Osteocyte (in vitro differentiated cells): ENCODE data around the gene ABCC11. TPM values are rescaled to one million over a fixed set of nuclear protein-coding genes. Genes with fewer than 3 reads are reported as not detected.

ENCODE experiments used
- DNase-seq: peaks from one replicate; pipeline ENCODE4 v3.0.0; 2021; ENCODE audit warnings: mixed read lengths; ENCODE audit not compliant: unreplicated experiment; ENCODE audit errors: extremely low spot score
- H3K27ac Mint-ChIP-seq: one replicate; pipeline ENCODE4 v1.8.0; 2021; ENCODE audit warnings: mild to moderate bottlenecking, mixed read lengths; ENCODE audit not compliant: unreplicated experiment
- H3K27me3 Mint-ChIP-seq: one replicate; pipeline ENCODE4 v1.8.0; 2021; ENCODE audit warnings: mixed read lengths; ENCODE audit not compliant: unreplicated experiment
- H3K36me3 Mint-ChIP-seq: one replicate; pipeline ENCODE4 v1.8.0; 2021; ENCODE audit warnings: mixed read lengths; ENCODE audit not compliant: unreplicated experiment
- H3K4me1 Mint-ChIP-seq: one replicate; pipeline ENCODE4 v1.8.0; 2021; ENCODE audit warnings: mixed read lengths; ENCODE audit not compliant: unreplicated experiment
- H3K4me3 Mint-ChIP-seq: one replicate; pipeline ENCODE4 v1.8.0; 2021; ENCODE audit warnings: mild to moderate bottlenecking, moderate library complexity, mixed read lengths; ENCODE audit not compliant: unreplicated experiment
- H3K9me3 Mint-ChIP-seq: one replicate; pipeline ENCODE4 v1.8.0; 2021; ENCODE audit warnings: mixed read lengths; ENCODE audit not compliant: unreplicated experiment
- long read RNA-seq: library from polyadenylated mRNA; unstranded; transcript quantifications from one replicate; pipeline ENCODE4 v2.0.0, GENCODE V29; 2021
- total RNA-seq: library from RNA; stranded (reverse); gene quantifications from 2 replicates; pipeline ENCODE4 v1.2.1, GENCODE V29; 2021
- TF ChIP-seq, protein P1 (sequence below): fragments of 200-600 bp; sonication (generic); IDR thresholded peaks from 2 replicates; pipeline ENCODE4 v1.5.0; 2021; ENCODE audit warnings: antibody characterized with exemption, mild to moderate bottlenecking, moderate library complexity

ABCC11 gene
- total RNA-seq, result 0.13 and 0.48 TPM in 2 replicates
- long read RNA-seq, partial matches to known transcripts, result 1 of 2 reads
- long read RNA-seq, other reads (novel, unspliced or antisense), result 1 of 2 reads

DNA sequence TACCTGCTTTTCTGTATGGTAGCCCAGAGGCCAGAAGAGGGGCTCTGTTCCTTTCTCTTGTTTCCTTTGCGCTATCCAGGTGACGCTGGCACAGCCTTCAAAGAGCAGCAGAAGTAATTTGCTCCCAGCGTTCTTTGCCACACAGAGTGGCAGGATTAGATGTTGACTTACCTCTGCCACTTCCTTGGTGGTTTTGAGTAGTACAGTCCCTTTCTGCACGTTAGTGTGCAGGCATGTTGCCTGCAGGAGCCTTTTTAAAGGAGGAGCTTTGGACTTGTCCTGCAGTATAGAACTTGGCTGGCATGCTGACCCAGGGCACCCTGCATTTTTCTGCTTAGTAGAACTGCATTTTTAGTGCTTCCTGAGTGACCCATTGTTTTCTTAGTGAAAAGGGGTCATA, at the start of gene ABCC11:
ABCC11 (minus strand) TSS at position 229 of the 400 bp plus-strand sequence. CDS start 15,618 bp downstream, outside the sequence.
- Mint-ChIP-seq H3K27me3 (no peaks in the 10 kb centered on the region), H3K27ac (no peak within 1 kb of the TSS), H3K4me3 (no peak within 1 kb of the TSS), H3K4me1 (peaks cover 29% of the 10 kb centered on the region), H3K9me3 (no peaks in the 10 kb centered on the region), H3K36me3 (no peaks in the 10 kb centered on the region)
- DNase-seq, result no peak
- TF ChIP-seq, protein P1, sequence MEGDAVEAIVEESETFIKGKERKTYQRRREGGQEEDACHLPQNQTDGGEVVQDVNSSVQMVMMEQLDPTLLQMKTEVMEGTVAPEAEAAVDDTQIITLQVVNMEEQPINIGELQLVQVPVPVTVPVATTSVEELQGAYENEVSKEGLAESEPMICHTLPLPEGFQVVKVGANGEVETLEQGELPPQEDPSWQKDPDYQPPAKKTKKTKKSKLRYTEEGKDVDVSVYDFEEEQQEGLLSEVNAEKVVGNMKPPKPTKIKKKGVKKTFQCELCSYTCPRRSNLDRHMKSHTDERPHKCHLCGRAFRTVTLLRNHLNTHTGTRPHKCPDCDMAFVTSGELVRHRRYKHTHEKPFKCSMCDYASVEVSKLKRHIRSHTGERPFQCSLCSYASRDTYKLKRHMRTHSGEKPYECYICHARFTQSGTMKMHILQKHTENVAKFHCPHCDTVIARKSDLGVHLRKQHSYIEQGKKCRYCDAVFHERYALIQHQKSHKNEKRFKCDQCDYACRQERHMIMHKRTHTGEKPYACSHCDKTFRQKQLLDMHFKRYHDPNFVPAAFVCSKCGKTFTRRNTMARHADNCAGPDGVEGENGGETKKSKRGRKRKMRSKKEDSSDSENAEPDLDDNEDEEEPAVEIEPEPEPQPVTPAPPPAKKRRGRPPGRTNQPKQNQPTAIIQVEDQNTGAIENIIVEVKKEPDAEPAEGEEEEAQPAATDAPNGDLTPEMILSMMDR, result no peak

DNA sequence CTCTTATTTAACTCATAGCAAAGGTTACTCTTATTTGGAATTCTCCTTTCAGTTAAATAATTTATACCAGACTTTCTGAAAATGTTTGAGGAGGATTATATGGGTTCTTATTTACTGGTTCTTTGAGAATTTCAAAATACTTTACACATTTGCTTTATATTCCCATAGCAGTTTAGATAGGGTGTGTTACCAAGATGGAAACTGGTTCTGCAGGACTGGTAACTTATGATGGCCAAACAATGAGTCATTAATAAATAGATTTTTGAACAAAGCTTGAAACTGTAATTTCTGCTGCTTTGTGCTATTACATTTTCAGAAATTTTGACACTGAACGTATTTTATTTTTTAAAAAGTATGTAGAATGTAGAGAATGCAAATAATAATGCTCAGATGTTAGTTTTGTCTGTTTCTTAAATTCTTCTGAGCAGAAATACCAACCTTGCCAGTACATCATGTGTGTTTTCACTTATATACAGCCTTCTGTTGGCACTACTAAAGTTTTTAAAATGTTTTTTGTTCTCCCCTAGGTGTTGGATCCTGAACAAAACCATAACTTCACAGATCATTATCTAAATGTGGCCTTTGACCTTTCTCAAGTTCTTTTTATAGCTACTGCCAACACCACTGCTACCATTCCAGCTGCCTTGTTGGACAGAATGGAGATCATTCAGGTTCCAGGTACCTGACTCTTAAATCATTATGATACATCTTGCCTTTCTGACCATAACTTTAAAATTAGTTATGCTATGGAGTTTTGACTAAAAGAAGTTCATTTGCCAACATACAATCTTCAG, 48.3 kb upstream of the ABCC11 start:
- Mint-ChIP-seq H3K36me3 (peaks cover 36% of the 10 kb centered on the region), H3K27ac (peak overlapping the region; percentile 8), H3K9me3 (no peaks in the 10 kb centered on the region), H3K4me3 (no peak overlapping the region), H3K27me3 (no peaks in the 10 kb centered on the region), H3K4me1 (peaks cover 35% of the 10 kb centered on the region)
- DNase-seq, result no peak
- TF ChIP-seq, protein P1, result no peak

- Mint-ChIP-seq H3K36me3 (peaks cover 34% of the 10 kb centered on the region), H3K4me3 (no peak overlapping the region), H3K27me3 (no peaks in the 10 kb centered on the region), H3K27ac (no peak overlapping the region), H3K9me3 (no peaks in the 10 kb centered on the region), H3K4me1 (peaks cover 25% of the 10 kb centered on the region)
- no peak for DNase-seq
- TF ChIP-seq, protein P1, result no peak
Measured at GRCh38 chr16:48294724-48295123, 47.4 kb upstream of the ABCC11 start.

GRCh38 chr16:48292452-48292851, 45.1 kb upstream of the ABCC11 start:
- H3K36me3 Mint-ChIP-seq, result peaks cover 36% of the 10 kb centered on the region
- TF ChIP-seq, protein P1, result no peak
- no peak for DNase-seq
- no peaks in the 10 kb centered on the region for H3K9me3 Mint-ChIP-seq
- no peaks in the 10 kb centered on the region for H3K27me3 Mint-ChIP-seq
- H3K4me3 Mint-ChIP-seq, result no peak overlapping the region
- peaks cover 24% of the 10 kb centered on the region for H3K4me1 Mint-ChIP-seq
- peak overlapping the region; percentile 12 for H3K27ac Mint-ChIP-seq

DNA sequence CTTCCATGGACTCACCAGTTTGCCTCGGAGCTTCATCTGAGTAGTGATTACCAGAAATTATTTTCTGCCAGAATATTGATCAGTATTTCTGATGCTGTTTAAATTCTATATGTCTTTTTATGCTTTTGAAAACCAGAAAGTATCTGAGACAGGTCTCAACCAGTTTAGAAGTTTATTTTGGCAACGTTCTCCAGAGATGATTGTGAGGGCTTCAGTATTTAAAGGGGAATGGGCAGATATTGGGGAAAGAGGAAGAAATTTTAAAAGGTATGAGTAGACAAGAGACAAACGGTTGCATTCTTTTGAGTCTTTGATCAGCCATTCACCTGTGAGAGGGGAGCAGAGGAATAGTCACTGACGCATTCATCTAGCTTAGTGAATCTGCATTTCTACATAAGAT, 44.4 kb upstream of the ABCC11 start:
- DNase-seq, result no peak
- peaks cover 26% of the 10 kb centered on the region for H3K4me1 Mint-ChIP-seq
- H3K4me3 Mint-ChIP-seq, result no peak overlapping the region

More for the DNA sequence above, 44.4 kb upstream of the ABCC11 start:
- Mint-ChIP-seq H3K27ac (peak overlapping the region; percentile 12), H3K27me3 (no peaks in the 10 kb centered on the region), H3K36me3 (peaks cover 42% of the 10 kb centered on the region), H3K9me3 (no peaks in the 10 kb centered on the region)
- TF ChIP-seq, protein P1, result no peak
